ENCODE results near the gene NTN3. TPM values are rescaled to one million over a fixed set of nuclear protein-coding genes. Genes with fewer than 3 reads are reported as not detected.

Gene NTN3
- total RNA-seq, 2 donors from 2014 or later, result 1.4 TPM; not detected in 1

- no peaks in the 10 kb centered on the region for H3K9me3 ChIP-seq
- H3K36me3 ChIP-seq, result no peaks in the 10 kb centered on the region
- intact Hi-C loops (cut with DNase I), result no loop called here
- peaks cover 5% of the 10 kb centered on the region for H3K4me1 ChIP-seq (replicated peaks)
- 74% methylated on average over 12 of the region's 12 CpGs for WGBS
- TF ChIP-seq POLR2A (IDR thresholded peaks at IDR 0.05), result no peak
- TF ChIP-seq, protein P1, sequence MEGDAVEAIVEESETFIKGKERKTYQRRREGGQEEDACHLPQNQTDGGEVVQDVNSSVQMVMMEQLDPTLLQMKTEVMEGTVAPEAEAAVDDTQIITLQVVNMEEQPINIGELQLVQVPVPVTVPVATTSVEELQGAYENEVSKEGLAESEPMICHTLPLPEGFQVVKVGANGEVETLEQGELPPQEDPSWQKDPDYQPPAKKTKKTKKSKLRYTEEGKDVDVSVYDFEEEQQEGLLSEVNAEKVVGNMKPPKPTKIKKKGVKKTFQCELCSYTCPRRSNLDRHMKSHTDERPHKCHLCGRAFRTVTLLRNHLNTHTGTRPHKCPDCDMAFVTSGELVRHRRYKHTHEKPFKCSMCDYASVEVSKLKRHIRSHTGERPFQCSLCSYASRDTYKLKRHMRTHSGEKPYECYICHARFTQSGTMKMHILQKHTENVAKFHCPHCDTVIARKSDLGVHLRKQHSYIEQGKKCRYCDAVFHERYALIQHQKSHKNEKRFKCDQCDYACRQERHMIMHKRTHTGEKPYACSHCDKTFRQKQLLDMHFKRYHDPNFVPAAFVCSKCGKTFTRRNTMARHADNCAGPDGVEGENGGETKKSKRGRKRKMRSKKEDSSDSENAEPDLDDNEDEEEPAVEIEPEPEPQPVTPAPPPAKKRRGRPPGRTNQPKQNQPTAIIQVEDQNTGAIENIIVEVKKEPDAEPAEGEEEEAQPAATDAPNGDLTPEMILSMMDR (IDR thresholded peaks at IDR 0.05), result no peak
- no peak for TF ChIP-seq POLR2AphosphoS5 (IDR thresholded peaks at IDR 0.05)
- H3K4me3 ChIP-seq, result no peak overlapping the region
- H3K27me3 ChIP-seq (replicated peaks; ENCODE audit: insufficient read depth), result no peaks in the 10 kb centered on the region
- no peak overlapping the region for H3K27ac ChIP-seq
- DNase-seq (ENCODE audit: low spot score), result no peak
These were observed 6.8 kb upstream of the NTN3 start for GRCh38 chr16:2464333-2464732.

- Histone ChIP-seq H3K36me3 (no peaks in the 10 kb centered on the region), H3K27me3 (replicated peaks; ENCODE audit: insufficient read depth) (no peaks in the 10 kb centered on the region), H3K27ac (no peak overlapping the region), H3K4me1 (replicated peaks) (peaks cover 5% of the 10 kb centered on the region), H3K4me3 (no peak overlapping the region), H3K9me3 (no peaks in the 10 kb centered on the region)
- TF ChIP-seq, protein P1 (IDR thresholded peaks at IDR 0.05), result peak in 1 of 4 experiments; percentile 7
- TF ChIP-seq POLR2A (IDR thresholded peaks at IDR 0.05) (no peak), POLR2AphosphoS5 (IDR thresholded peaks at IDR 0.05) (no peak)
- DNase-seq (ENCODE audit: low spot score), result no peak
- WGBS, result 86% methylated on average over 12 of the region's 12 CpGs
- intact Hi-C loops (cut with DNase I), result no loop called here
These were observed 5.3 kb upstream of the NTN3 start for GRCh38 chr16:2465653-2466415.

DNA sequence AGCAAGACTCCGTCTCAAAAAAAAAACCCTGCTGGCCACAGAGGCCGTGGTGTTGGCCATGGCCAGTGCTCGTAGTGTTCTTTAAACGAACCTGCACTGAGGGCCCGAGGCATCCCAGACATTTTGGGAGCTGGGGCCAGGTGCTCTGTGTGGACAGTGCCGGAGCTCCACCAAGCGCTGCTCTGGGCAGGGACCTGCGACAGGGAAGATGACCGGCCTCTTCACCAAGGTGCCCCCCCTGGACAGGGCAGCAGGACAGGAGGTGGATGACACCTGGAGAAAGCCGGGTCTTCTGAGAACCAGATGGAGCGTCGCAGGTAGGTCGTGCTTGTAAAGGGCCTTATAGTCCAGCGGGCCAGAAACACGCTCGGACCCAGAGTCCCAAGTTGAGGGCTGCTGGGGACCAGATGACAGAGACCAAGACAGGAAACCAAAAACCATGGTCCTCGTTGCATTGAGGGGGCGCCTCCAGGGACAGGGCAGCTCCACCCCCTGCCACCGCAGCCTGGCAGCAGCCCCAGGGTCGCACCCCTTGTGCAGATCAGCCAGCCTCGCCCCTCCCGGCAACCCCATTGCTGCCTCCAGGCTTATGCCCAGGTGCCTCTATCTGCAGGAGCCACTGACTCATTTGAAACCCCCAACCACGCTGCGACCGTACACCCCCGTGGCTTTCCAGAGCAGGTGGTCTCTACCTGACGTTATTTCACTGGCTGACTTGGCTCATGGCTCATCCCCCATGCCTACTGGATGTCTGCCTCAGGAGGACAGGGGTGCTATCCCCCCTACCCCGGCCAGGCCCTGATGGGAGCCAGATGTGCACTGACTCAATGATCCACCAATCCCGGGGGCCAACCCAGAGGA is 4.2 kb upstream of the NTN3 start:
- TF ChIP-seq, protein P1 (IDR thresholded peaks at IDR 0.05), result no peak
- no peak for TF ChIP-seq POLR2AphosphoS5 (IDR thresholded peaks at IDR 0.05)
- TF ChIP-seq POLR2A (IDR thresholded peaks at IDR 0.05), result no peak
- 77% methylated on average over 29 of the region's 29 CpGs for WGBS
- Histone ChIP-seq H3K27ac (no peak overlapping the region), H3K9me3 (no peaks in the 10 kb centered on the region), H3K4me1 (replicated peaks) (peaks cover 5% of the 10 kb centered on the region), H3K4me3 (peak overlapping the region in 1 of 2 donors; percentile 49), H3K27me3 (replicated peaks; ENCODE audit: insufficient read depth) (no peaks in the 10 kb centered on the region), H3K36me3 (no peaks in the 10 kb centered on the region)
- no peak for DNase-seq (ENCODE audit: low spot score)
- intact Hi-C loops (cut with DNase I), result no loop called here

- intact Hi-C loops (cut with DNase I), result no loop called here
- peaks cover 5% of the 10 kb centered on the region for H3K4me1 ChIP-seq (replicated peaks)
- 1% methylated on average over 55 of the region's 80 CpGs for WGBS
- H3K36me3 ChIP-seq, result no peaks in the 10 kb centered on the region
- H3K4me3 ChIP-seq, result peak overlapping the region; percentile 36 to 49
- no peaks in the 10 kb centered on the region for H3K9me3 ChIP-seq
- peak; percentile 61 for DNase-seq (ENCODE audit: low spot score)
- H3K27ac ChIP-seq, result peak overlapping the region; percentile 45 to 55
- no peaks in the 10 kb centered on the region for H3K27me3 ChIP-seq (replicated peaks; ENCODE audit: insufficient read depth)
- TF ChIP-seq, protein P1 (IDR thresholded peaks at IDR 0.05), result peak in 2 of 4 experiments; percentile 7 to 25
- peak; percentile 67 for TF ChIP-seq POLR2A (IDR thresholded peaks at IDR 0.05)
- peak; percentile 41 for TF ChIP-seq POLR2AphosphoS5 (IDR thresholded peaks at IDR 0.05)
These were observed 3.4 kb upstream of the NTN3 start for GRCh38 chr16:2467528-2468232.
